ENCODE results near the gene ADGRG3. TPM values are rescaled to one million over a fixed set of nuclear protein-coding genes. Genes with fewer than 3 reads are reported as not detected.

Gene ADGRG3
- total and polyA plus RNA-seq, 10 of the 15 experiments (the other 5 are each of a cell fraction or from before 2014, with no cell fraction given), result 0.10 to 0.11 (median 0.10) TPM; not detected in 7

GRCh38 chr16:57725976-57726375 is 57.9 kb downstream of the ADGRG3 start:
- no peak for TF ChIP-seq SPI1 (IDR thresholded peaks at IDR 0.05; ENCODE audit: borderline replicate concordance, insufficient read depth, low read depth, low read length)
- TF ChIP-seq JUNB (IDR thresholded peaks at IDR 0.05), result no peak
- no peak for TF ChIP-seq POU2F2 (IDR thresholded peaks at IDR 0.05; ENCODE audit: borderline replicate concordance, low read depth, low read length)
- TF ChIP-seq SIN3A (IDR thresholded peaks at IDR 0.05; ENCODE audit: low read depth, low read length), result no peak
- TF ChIP-seq ZNF217 (IDR thresholded peaks at IDR 0.05), result no peak
- no peak for TF ChIP-seq MTA2 (IDR thresholded peaks at IDR 0.05; ENCODE audit: low read depth)
- intact Hi-C loops (cut with micrococcal nuclease; ENCODE audit: unreplicated experiment), result no loop called here
- in situ Hi-C loops (cut with MboI), result no loop called here
- 80% methylated on average over 30 of the region's 30 CpGs for WGBS (ENCODE audit: insufficient coverage, insufficient replicate concordance, low lambda C conversion rate, missing lambda C conversion rate)
- no peak overlapping the region for H3K4me3 ChIP-seq
- no peaks in the 10 kb centered on the region for H3K27me3 ChIP-seq (replicated peaks in 1 of 2; ENCODE audit: control insufficient read depth in 2 of 2, insufficient read depth in 2 of 2, low read length in 1 of 2)
- RAD21 ChIA-PET (ENCODE audit: unreplicated experiment), result interaction anchor here (1.1 to 1.5 kb wide), 2 partner anchors 9 to 26 kb away, joined by 4 to 5 read pairs; partner anchors contain the start of gene KATNB1
- POLR2A ChIA-PET, result no interaction called here
- H3K27ac ChIP-seq (ENCODE audit: control insufficient read depth, insufficient read depth), result no peak overlapping the region
- DNase-seq (ENCODE audit: low read depth, low spot score) (no peak), ATAC-seq (no peak), FAIRE-seq (no peak)
- H3K4me2 ChIP-seq (ENCODE audit: control insufficient read depth, insufficient read depth), result no peak overlapping the region
- BruUV-seq (replicated peaks), result no TSS peak
- H3K36me3 ChIP-seq (ENCODE audit: control insufficient read depth in 2 of 2, insufficient read depth in 2 of 2, low read length in 1 of 2), result no peaks in the 10 kb centered on the region
- CTCF ChIA-PET, result interaction anchor here (1.3 to 1.5 kb wide), 3 partner anchors 10 to 150 kb away, joined by 3 to 4 read pairs (median 3); partner anchors contain the start of gene KATNB1
- SMC1A ChIA-PET (ENCODE audit: uncharacterized antibody, unreplicated experiment), result interaction anchor here (2.6 kb wide), 1 partner anchor 10 kb away, joined by 12 read pairs; the partner anchor contains the start of gene KATNB1
- H3K4me1 ChIP-seq (ENCODE audit: control insufficient read depth, insufficient read depth, low read length), result no peaks in the 10 kb centered on the region
- H2AFZ ChIP-seq (ENCODE audit: control insufficient read depth, low read depth, low read length), result no peak overlapping the region
- no peaks in the 10 kb centered on the region for H3K9me3 ChIP-seq (replicated peaks; ENCODE audit: control insufficient read depth, insufficient read depth, low read length)
- no peaks in the 10 kb centered on the region for H3K79me2 ChIP-seq (ENCODE audit: control insufficient read depth, insufficient read depth, low read length)
- H3K9ac ChIP-seq (ENCODE audit: control insufficient read depth, insufficient read depth, low read length), result no peak overlapping the region
- H4K20me1 ChIP-seq (ENCODE audit: control insufficient read depth, insufficient read depth), result no peaks in the 10 kb centered on the region

DNA sequence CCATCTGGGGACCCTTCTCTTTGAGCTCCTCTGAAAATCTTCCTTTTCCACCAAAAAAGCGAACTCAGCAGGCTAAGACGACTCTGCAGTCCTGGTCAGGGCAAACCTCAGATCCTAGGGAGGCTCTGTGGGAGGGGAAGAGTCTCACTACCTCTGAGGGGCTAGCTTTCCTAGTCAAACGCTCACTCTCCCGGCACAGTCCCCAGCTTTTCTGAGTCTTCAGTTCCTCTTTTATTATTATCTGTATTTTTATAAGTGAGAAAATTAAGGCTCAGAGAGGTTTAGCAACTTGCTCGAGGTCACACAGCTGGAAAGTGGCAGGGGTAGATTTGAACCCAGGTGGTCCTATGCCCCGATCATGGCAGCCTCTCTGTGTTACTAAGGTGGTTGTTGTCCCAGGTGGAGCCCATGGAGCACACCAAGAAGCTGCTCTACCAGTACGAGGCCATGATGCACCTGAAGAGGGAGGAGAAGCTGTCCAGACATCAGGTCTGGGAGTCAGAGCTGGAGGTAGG is 58.4 kb downstream of the ADGRG3 start:
- ChIA-PET RAD21 (ENCODE audit: unreplicated experiment) (interaction anchor here (1.1 kb wide), 1 partner anchor 26 kb away, joined by 5 read pairs; no protein-coding TSS in a partner anchor), POLR2A (no interaction called here), SMC1A (ENCODE audit: uncharacterized antibody, unreplicated experiment) (interaction anchor here (2.6 kb wide), 1 partner anchor 9 kb away, joined by 12 read pairs; the partner anchor contains the start of gene KATNB1), CTCF (interaction anchor here (0.6 to 1.5 kb wide), 4 partner anchors 9 to 427 kb away, joined by 3 to 4 read pairs (median 3); partner anchors contain the start of gene KATNB1)
- Histone ChIP-seq H3K9ac (ENCODE audit: control insufficient read depth, insufficient read depth, low read length) (no peak overlapping the region), H3K9me3 (replicated peaks; ENCODE audit: control insufficient read depth, insufficient read depth, low read length) (no peaks in the 10 kb centered on the region), H3K4me1 (ENCODE audit: control insufficient read depth, insufficient read depth, low read length) (no peaks in the 10 kb centered on the region), H3K4me2 (ENCODE audit: control insufficient read depth, insufficient read depth) (no peak overlapping the region), H3K27ac (ENCODE audit: control insufficient read depth, insufficient read depth) (no peak overlapping the region), H4K20me1 (ENCODE audit: control insufficient read depth, insufficient read depth) (no peaks in the 10 kb centered on the region), H3K79me2 (ENCODE audit: control insufficient read depth, insufficient read depth, low read length) (no peaks in the 10 kb centered on the region), H2AFZ (ENCODE audit: control insufficient read depth, low read depth, low read length) (no peak overlapping the region), H3K36me3 (ENCODE audit: control insufficient read depth in 2 of 2, insufficient read depth in 2 of 2, low read length in 1 of 2) (no peaks in the 10 kb centered on the region), H3K4me3 (no peak overlapping the region), H3K27me3 (replicated peaks in 1 of 2; ENCODE audit: control insufficient read depth in 2 of 2, insufficient read depth in 2 of 2, low read length in 1 of 2) (no peaks in the 10 kb centered on the region)
- ATAC-seq (no peak), DNase-seq (ENCODE audit: low read depth, low spot score) (no peak), FAIRE-seq (no peak)
- BruUV-seq (replicated peaks), result no TSS peak
- intact Hi-C loops (cut with micrococcal nuclease; ENCODE audit: unreplicated experiment), result no loop called here
- 20% methylated on average over 7 of the region's 7 CpGs for WGBS (ENCODE audit: insufficient coverage, insufficient replicate concordance, low lambda C conversion rate, missing lambda C conversion rate)
- in situ Hi-C loops (cut with MboI), result no loop called here
- TF ChIP-seq SMARCA5 (IDR thresholded peaks at IDR 0.05), result 0 out of 2 replicates have a peak, but pooled peaks have one; percentile 63
- TF ChIP-seq ATF7 (IDR thresholded peaks at IDR 0.05; ENCODE audit: low read depth), result no peak
- TF ChIP-seq SIN3A (IDR thresholded peaks at IDR 0.05; ENCODE audit: low read depth, low read length), result no peak
- TF ChIP-seq SPI1 (IDR thresholded peaks at IDR 0.05; ENCODE audit: borderline replicate concordance, insufficient read depth, low read depth, low read length), result peak; percentile 65; the same call in 1 of the 2 replicates
